Stimulated activated CD8-positive, alpha-beta memory T cell treated with anti-CD3 and anti-CD28 coated beads, Interleukin-15, amount 100 ng/mL, for 48 hours (primary cell): ENCODE results near the gene EEF2K.
"Not testable (repeated sequence)": the region's sequence is repeated elsewhere in the genome, so short reads cannot be mapped to it uniquely, and the experiment has no call there.

Source experiments
- DNase-seq, 2 donors: peaks; one replicate each; pipeline ENCODE4 v3.0.0-alpha.2; 2020; ENCODE audit warnings: low read depth in 2 of 2

EEF2K gene

GRCh38 chr16:22210285-22210684, 4.2 kb downstream of the EEF2K start:
- no peak for DNase-seq

DNA sequence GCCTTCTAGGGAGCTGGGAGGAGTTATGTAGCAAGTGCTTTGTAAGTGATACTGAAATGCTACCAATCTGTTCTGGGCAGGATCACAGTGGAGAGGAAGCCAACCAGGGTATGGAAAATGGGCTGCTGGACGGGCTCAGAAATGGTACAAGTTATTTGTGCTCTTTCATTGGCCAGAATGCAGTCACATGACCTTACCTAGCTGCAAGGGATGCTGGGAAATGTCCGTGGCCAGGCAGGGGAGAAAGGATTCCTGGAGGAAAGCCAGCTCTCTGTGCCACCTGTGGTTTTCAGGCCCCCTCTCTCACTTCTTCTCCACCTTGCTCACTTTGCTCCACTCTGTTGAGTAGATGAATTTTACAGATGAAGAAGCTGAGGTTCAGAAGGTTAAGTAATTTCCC, 4.8 kb downstream of the EEF2K start:
- no peak for DNase-seq

DNA sequence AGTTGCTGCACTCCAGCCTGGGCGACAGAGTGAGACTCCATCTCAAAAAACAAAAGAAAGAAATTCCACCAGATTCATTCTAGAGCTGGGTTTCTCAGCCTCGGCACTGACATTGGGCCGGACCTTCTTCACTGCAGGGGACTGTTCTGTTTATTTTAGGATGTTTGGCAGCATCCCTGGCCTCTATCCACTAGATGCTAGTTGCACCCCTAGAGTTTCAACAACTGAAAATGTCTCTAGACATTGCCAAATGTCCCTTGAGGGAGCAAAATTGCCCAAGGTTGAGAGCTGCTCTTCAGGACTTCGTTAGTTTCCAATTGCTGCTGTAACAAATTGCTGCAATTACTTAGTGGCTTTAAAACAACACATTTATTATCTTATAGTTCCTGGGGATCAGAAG, 7.2 kb downstream of the EEF2K start:
- DNase-seq, result no peak

DNA sequence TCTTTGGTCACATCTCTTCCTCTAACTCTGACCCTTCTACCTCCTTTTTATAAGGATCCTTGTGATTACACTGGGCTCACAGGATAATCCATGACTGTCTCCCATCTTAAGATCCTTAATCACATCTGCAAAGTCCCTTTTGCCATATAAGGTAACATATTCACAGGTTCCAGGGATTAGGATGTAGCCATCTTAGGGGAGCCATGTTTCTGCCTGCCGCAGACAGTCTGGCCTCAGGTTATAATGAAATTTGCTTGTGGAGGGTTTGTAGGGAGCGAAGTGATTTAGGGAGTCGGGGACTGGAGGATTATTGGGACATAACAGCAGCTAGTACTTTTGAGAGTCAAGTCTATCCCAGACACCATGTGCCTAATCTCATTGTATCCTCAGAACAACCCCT, 7.7 kb downstream of the EEF2K start:
- no peak for DNase-seq

GRCh38 chr16:22214402-22214801, 8.3 kb downstream of the EEF2K start:
- no peak for DNase-seq

DNA sequence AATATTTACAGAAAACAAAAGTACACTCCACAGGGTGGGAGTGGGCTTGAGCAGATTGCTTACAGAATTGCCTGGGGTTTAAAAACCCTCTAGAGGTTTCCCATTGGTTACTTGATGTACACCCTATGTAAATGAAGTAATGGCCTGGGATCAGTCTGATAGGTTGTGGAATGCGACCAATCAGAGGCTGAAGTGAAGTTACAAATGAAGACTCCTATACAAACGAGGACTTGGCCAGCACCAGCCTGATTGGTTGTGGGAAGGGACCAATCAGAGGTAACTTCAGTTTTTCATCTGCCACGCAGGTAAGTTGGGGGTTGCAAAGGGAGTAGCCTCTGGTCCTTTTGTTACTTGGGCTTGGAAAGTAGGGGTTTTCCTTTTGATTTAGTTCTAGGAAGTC, 8.8 kb downstream of the EEF2K start:
- no peak for DNase-seq

GRCh38 chr16:22216191-22216831, 10.2 kb downstream of the EEF2K start:
- no peak for DNase-seq

DNA sequence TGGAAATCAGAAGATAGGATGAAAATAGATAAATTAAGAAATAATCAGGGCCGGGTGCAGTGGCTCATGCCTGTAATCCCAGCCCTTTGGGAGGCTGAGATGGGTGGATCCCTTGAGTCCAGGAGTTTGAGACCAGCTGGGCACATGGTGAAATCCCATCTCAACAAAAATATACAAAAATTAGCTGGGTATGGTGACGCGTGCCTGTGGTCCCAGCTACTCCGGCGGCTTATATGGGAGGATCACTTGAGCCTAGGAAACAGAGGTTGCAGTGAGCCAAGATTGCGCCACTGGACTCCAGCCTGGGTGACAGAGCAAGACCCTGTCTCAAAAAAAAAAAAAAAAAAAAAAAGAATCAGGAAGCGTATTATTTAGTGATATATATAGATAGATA, 10.8 kb downstream of the EEF2K start:
- DNase-seq, result not testable (repeated sequence)

DNA sequence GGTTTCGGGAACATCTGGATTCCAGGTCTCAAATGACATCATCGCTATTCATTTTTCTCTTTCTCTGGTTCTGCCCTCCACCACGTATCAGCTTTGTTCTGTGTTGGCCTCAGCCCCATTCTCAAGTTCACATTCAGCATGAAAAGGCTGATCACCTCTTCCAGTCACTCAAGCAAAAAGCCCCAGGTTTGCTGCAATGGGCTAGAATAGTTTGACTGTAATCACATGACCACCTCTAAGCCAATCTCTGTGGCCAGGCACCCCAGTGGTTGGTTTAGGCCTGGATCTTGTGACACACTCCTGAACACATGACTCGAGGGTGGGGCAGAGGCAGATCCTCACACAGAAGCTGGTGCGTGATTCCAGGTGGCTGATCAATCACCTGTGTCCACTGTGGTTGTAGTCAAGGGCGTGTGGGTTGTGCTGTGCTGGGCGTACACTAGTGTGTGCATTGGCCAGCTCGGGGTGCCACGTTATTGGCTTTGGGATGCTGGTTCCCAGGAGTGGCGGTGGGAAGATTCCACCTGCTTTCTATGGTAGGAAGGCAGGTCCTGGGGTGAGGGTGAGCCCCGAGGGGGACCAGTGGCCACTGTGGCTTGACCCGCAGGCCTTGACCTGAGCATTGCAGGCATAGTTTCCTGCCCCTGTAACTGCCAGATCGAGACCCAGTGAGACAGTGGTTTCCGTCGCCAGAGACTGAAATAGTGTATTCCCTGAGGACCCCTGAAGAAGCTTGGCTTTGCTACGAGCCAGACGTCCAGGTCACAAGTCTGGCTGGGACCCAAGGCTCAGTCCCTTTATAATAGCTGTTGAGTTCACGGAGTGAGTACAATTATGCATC, 12.0 kb downstream of the EEF2K start:
- peak in 1 of 2 donors; percentile 42 for DNase-seq

DNA sequence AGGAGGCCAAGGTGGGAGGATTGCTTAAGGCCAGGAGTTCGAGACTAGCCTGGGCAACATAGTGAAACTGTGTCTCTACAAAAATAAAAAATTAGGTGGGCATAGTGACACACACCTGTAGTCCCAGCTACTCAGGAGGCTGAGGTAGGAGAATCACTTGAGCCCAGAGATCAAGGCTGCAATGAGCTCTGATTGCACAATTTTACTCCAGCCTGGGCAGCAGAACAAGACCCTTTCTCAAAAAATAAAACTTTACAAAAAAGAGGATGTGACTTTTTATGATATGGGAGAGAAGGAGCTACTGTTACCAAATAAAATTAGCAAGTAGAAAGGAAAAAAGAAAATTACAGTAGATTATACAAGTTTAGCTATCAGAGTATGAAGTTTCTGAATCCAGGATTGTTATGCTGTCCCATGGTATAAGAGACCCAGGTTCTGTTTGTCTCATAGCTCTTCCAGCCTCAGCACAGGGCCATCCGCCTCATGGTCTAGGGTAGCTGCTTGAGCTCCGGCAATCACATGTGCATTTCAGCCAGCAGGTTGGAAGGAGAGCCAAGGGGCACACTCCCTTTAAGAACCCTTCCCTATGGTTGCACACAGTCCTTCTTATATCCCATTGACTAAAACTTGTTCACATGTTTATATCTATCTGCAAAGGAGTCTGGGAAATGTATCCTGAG, 13.5 kb downstream of the EEF2K start:
- DNase-seq, result no peak

DNA sequence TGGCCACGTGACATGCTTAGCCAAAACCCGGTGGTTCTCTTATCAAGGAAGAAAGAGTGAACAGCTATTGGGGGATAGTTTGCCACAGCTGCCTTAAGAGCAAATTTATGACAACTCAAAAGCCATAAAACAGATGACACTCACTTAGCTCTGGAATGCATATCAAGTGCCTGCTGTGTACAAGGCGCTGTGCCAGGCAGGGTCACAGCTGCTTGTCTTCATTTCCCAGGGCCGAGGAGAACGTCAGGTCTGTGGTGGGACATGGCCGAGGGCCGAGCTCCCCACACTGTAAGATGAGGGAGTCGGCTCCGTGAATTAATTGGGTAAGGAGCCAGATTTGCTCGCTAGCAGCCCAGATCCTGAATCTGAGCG, 14.0 kb downstream of the EEF2K start:
- no peak for DNase-seq

DNA sequence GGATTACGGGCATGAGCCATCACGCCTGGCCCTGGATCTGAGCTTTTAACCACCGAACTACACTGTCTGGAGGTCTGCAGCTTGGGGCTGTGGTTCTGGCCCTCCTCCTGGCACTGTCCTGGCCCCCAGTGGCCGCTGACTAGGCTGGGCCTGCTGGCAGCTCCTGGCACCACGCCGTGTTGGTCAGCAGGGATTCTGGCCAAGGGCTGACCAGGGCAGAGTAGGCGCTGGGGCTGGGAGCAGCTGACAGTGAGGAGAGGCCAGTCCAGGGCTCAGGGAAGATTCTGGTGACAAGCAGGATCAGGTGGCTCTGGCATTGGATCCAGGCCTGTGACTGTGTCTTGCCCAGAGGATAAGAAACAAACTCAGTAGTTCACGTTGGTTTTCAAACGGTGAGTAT, 14.6 kb downstream of the EEF2K start:
- no peak for DNase-seq

- no peak for DNase-seq
Observed at GRCh38 chr16:22222006-22222405, 15.9 kb downstream of the EEF2K start.

- no peak for DNase-seq
Observed at GRCh38 chr16:22222998-22223397, 16.9 kb downstream of the EEF2K start.

- no peak for DNase-seq
Observed at GRCh38 chr16:22225060-22225459, 19.0 kb downstream of the EEF2K start.

- no peak for DNase-seq
Observed at GRCh38 chr16:22229889-22230288, 23.8 kb downstream of the EEF2K start.

GRCh38 chr16:22232277-22233036, 26.4 kb downstream of the EEF2K start:
- peak; percentile 14 to 29 for DNase-seq

- DNase-seq, result no peak
Observed at GRCh38 chr16:22233037-22233372, 26.9 kb downstream of the EEF2K start.

GRCh38 chr16:22235839-22236745, 30.0 kb downstream of the EEF2K start:
- no peak for DNase-seq

DNA sequence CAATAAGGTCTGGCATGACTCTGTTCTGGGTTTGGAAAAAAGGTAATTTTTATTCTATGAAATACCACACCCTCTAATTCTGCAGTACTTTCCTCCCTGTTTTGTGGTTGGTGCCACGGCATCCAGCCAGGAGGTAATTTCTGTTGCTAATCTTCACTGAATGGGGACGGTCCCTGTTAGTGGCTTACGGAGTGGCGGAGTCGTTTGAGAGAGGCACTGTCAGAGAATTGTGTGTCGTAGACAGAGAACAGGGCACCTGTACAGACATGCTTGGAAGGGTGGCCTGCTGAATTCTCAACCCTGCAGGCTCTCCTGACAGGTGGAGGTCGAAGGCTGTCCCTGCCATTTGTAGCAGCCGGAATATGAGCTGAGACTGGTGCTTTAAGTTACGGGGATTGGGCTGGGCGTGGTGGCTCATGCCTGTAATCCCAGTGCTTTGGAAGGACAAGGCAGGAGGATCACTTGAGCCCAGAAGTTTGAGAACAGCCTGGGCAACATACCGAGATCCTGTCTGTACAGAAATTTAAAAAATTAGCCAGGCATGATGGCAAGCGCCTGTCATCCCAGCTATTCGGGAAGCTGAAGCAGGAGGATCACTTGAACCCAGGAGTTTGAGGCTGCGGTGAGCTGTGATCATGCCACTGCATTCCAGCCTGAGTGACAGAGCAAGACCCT, 33.2 kb downstream of the EEF2K start:
- no peak for DNase-seq
